GM11168 (cell line): ENCODE measurements around the gene PCED1B.

ENCODE experiments used
- in situ Hi-C: fragments of 300-500 bp; cut with MboI; formaldehyde crosslinking; loops from one replicate; pipeline ENCODE4 v1.12.0; 2022; ENCODE audit warnings: low sequenced_read_pairs; ENCODE audit not compliant: unreplicated experiment

Gene PCED1B

DNA sequence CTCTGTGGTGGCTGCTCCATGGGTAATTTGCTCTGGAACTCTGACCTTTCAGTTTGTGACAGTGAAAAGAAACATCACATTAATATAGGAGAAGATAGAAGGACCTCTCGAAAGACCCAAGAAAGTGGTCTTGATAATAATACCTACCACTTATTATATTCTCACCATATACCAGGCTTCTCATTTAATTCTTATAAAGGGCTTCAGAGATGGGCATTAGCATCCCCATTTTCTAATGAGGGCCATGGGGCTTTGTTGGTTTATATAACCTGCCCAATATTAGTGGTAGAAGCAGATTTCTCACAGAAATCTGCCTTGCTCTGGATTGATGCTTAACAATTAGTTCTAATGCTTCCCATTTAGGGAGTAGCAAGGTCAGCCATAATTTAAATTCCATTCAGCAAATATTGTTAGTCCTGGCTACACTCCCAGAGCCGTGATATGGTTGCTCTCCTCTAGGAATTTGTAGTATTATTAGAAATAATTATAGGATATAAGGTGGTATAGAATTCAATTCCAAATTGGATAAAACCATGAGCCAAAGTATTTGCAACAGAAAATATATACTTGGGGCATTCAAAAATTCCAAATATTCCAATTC, 7.8 kb downstream of the PCED1B start:
- in situ Hi-C loops, result no loop called here

- in situ Hi-C loops, result no loop called here
These were observed 8.9 kb downstream of the PCED1B start for GRCh38 chr12:47088021-47088944.

GRCh38 chr12:47091009-47091408, 11.6 kb downstream of the PCED1B start:
- in situ Hi-C loops, result no loop called here

GRCh38 chr12:47094804-47095203, 15.4 kb downstream of the PCED1B start:
- in situ Hi-C loops, result no loop called here

- in situ Hi-C loops, result no loop called here
These were observed 16.2 kb downstream of the PCED1B start for GRCh38 chr12:47095446-47096236.

GRCh38 chr12:47097276-47097896, 18.0 kb downstream of the PCED1B start:
- in situ Hi-C loops, result no loop called here

DNA sequence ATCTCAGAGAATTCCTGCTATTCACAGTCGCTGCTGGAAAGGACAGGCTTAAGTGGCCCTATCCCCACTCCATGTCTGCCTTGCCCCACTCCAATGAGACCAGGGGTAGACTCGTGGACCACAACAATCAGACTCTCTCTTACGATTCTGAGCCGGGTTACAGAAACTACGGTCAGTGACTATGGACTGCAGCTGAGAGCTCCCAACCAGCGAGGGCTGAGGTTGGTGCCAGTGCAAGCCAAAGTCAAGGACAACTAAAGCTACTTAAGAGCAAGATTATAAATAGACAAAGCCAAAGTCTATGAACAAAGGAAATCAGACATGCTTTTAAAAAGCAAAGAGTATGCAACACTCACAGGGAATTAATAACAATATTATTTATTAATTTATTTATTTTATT, 18.7 kb downstream of the PCED1B start:
- in situ Hi-C loops, result no loop called here

- in situ Hi-C loops, result no loop called here
These were observed 20.2 kb downstream of the PCED1B start for GRCh38 chr12:47099610-47100009.

GRCh38 chr12:47100160-47100559, 20.7 kb downstream of the PCED1B start:
- in situ Hi-C loops, result no loop called here

DNA sequence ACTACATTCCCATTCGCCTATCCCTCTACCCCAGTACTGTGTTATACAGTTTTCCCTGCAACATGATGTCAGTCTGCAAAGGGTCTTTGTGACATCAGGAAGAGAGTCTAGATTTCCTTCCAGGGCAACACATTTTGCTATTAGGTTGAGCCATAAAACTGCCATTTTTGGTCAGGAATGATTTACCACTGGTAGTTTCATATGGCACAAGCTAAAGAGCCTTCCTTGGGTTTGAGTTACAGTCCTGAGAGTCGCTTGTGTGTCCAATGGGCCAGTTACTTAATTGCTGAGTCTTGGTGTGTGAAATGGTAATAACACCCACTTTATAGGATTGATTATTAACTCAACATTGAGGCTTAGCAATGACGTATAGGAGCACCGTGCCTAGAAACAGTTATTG, 23.0 kb downstream of the PCED1B start:
- in situ Hi-C loops, result no loop called here

- in situ Hi-C loops, result no loop called here
These were observed 23.6 kb downstream of the PCED1B start for GRCh38 chr12:47102845-47103651.

DNA sequence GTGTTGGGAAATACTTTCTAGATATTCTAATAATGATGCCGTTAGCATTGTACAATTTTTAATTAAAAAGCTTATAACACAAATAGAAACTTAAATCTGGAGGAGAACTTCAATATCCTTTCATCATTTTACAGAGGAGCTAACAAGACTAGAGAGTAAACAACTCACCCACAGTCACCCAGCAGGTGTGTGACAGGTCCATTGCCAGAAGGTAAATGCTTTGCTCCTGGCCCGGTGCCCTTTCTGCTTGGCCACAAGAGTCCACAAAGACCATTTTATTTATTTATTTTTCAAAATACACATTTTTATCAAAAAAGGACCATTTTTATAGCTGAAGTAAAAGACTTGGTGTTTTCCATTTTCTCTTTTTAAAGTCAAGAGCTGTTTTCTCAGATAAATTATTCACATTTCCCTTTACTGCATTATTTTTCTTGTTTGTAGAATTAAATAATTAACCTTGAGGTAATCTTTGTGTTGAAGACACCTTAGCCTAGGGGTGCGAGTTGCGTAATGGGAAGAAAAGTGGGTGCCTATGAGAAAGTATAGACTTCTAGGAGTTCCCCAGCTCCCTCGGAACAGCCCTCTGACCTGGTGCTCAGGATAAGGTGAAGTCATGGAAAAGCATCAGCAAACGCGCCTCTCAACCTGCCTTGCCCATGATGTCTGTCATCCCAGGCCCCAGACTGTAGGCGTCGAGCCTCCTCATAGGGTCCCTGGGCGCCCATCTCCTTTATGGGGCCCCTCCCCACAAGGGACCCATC, 26.7 kb downstream of the PCED1B start:
- in situ Hi-C loops, result no loop called here

DNA sequence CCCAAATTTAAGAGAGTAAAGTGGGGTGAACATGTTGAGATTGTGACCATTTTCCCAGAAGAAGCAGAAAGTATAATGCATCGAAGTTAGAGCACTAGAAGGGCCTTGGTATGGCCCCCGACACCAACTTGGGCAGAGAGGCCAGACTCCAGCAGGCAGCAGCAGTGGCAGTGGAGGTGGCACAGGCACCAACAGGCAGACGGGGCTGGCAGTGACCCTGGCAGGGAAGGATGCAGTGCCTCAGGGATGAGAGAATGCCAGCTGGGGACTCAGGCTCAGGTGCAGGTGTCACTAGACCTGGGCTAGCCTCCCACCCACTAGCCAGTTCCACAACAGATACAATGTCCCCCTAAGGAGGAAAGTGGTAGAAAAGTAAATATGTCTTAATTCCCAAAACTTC, 28.0 kb downstream of the PCED1B start:
- in situ Hi-C loops, result no loop called here

- in situ Hi-C loops, result no loop called here
These were observed 28.5 kb downstream of the PCED1B start for GRCh38 chr12:47107926-47108325.

DNA sequence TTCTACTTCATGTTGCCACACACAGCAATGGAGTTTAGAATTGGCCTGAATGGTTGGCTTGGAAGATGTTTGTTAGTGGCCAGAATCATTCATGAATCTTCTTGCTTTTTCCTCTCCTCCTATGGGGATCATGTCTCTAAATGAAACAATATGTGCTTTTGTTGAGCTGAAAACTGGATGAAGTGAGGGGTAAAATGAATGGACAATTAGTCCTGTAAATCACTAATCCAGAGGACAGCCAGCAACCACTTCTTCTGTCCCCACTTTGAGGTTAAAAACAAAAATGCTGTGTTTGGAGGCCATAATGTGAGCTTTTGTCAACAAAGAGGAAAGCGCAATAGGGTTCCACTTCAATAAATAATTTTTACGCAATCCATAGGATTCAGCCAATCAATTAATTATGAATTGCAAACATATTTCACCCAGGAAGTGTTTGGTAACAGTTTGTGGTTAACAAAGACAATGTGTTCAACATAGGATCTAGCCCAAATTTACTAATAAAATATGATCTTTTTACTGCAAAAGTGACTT, 30.7 kb downstream of the PCED1B start:
- in situ Hi-C loops, result no loop called here

- in situ Hi-C loops, result no loop called here
These were observed 31.4 kb downstream of the PCED1B start for GRCh38 chr12:47110718-47111391.

GRCh38 chr12:47111392-47111778, 32.0 kb downstream of the PCED1B start:
- in situ Hi-C loops, result no loop called here

GRCh38 chr12:47111854-47112253, 32.4 kb downstream of the PCED1B start:
- in situ Hi-C loops, result no loop called here
